Smooth muscle cell (in vitro differentiated cells): ENCODE data around the gene LAMB4. TPM values are rescaled to one million over a fixed set of nuclear protein-coding genes. Genes with fewer than 3 reads are reported as not detected.

Experiments used
- DNase-seq: peaks from one replicate; lab custom pipeline; 2025; ENCODE audit not compliant: unreplicated experiment; lab: John Stamatoyannopoulos, UW
- H2AFZ ChIP-seq: fragments of 200-600 bp; sonication (generic); 2 replicates; pipeline ENCODE4 v1.6.0; 2016; ENCODE audit warnings: antibody characterized with exemption, low read depth, mild to moderate bottlenecking
- H3F3A ChIP-seq: fragments of 200-600 bp; sonication (generic); 2 replicates; pipeline ENCODE4 v1.6.0; 2017; ENCODE audit warnings: antibody characterized with exemption, low read depth
- H3K27ac ChIP-seq: fragments of 200-600 bp; sonication (generic); 2 replicates; pipeline ENCODE4 v1.5.1; 2016; ENCODE audit warnings: low read depth, mild to moderate bottlenecking
- H3K27me3 ChIP-seq: fragments of 200-600 bp; sonication (generic); 2 replicates; pipeline ENCODE4 v1.6.1; 2016; ENCODE audit warnings: low read depth, mild to moderate bottlenecking
- H3K36me3 ChIP-seq: fragments of 200-600 bp; sonication (generic); 2 replicates; pipeline ENCODE4 v1.5.1; 2016; ENCODE audit warnings: low read depth
- H3K4me1 ChIP-seq: fragments of 200-600 bp; sonication (generic); 2 replicates; pipeline ENCODE4 v1.5.1; 2016; ENCODE audit warnings: low read depth
- H3K4me2 ChIP-seq: fragments of 200-600 bp; sonication (generic); 2 replicates; pipeline ENCODE4 v1.6.0; 2016; ENCODE audit warnings: mild to moderate bottlenecking
- H3K4me3 ChIP-seq: fragments of 200-600 bp; sonication (generic); 2 replicates; pipeline ENCODE4 v1.5.1; 2016; ENCODE audit warnings: mild to moderate bottlenecking
- H3K79me2 ChIP-seq: fragments of 200-600 bp; sonication (generic); 2 replicates; pipeline ENCODE4 v1.6.0; 2016; ENCODE audit warnings: low read depth, mild to moderate bottlenecking
- H3K9ac ChIP-seq: fragments of 200-600 bp; sonication (generic); 2 replicates; pipeline ENCODE4 v1.6.0; 2016; ENCODE audit warnings: low read depth
- H3K9me3 ChIP-seq: fragments of 200-600 bp; sonication (generic); replicated peaks from 2 replicates; pipeline ENCODE4 v1.5.1; 2016; ENCODE audit warnings: low read depth
- H4K20me1 ChIP-seq: fragments of 200-600 bp; sonication (generic); 2 replicates; pipeline ENCODE4 v1.6.0; 2016; ENCODE audit warnings: low read depth
- CTCF ChIP-seq: fragments of 200-600 bp; sonication (generic); IDR thresholded peaks from 2 replicates; pipeline ENCODE4 v1.5.1; 2017; ENCODE audit warnings: borderline replicate concordance, mild to moderate bottlenecking, antibody characterized with exemption; ENCODE audit not compliant: insufficient read depth, poor library complexity, severe bottlenecking
- WGBS: methylation state at CpG from one replicate; pipeline ENCODE4 v1.1.7; 2016; ENCODE audit warnings: low lambda C conversion rate; 5-methylcytosine and 5-hydroxymethylcytosine counted together
- polyA plus RNA-seq: library from polyadenylated mRNA; unstranded; fragments of >200 nt; fragmentation: Nextera tagmentation; extraction: Ambion mirVana; gene quantifications from 2 replicates; pipeline ENCODE4 v1.2.1, GENCODE V29; 2016
- total RNA-seq: library from RNA; depleted of rRNA; stranded (reverse); fragments of >200 nt; gene quantifications from 2 replicates; pipeline ENCODE4 v1.2.3, GENCODE V29; 2014

Gene LAMB4
- total and polyA plus RNA-seq, 2 experiments from 2014 or later: 0.06 to 0.67 TPM

- Histone ChIP-seq H3K79me2 (no peaks in the 10 kb centered on the region), H3K27ac (no peak overlapping the region), H4K20me1 (no peaks in the 10 kb centered on the region), H3K9me3 (no peaks in the 10 kb centered on the region), H3K4me2 (no peak overlapping the region), H2AFZ (no peak overlapping the region), H3F3A (no peaks in the 10 kb centered on the region), H3K36me3 (no peaks in the 10 kb centered on the region), H3K9ac (no peak overlapping the region), H3K27me3 (no peaks in the 10 kb centered on the region), H3K4me1 (peaks cover 12% of the 10 kb centered on the region), H3K4me3 (no peak overlapping the region)
- TF ChIP-seq CTCF: no peak
- 97% methylated on average over 3 of the region's 3 CpGs for WGBS
- DNase-seq: no peak
Measured at GRCh38 chr7:108137040-108137439, 6.9 kb upstream of the LAMB4 start.

- Histone ChIP-seq H4K20me1 (no peaks in the 10 kb centered on the region), H3K36me3 (no peaks in the 10 kb centered on the region), H3K4me2 (no peak overlapping the region), H3K4me3 (no peak overlapping the region), H2AFZ (no peak overlapping the region), H3K9ac (no peak overlapping the region), H3K79me2 (no peaks in the 10 kb centered on the region), H3K9me3 (no peaks in the 10 kb centered on the region), H3K27ac (no peak overlapping the region), H3F3A (no peaks in the 10 kb centered on the region), H3K4me1 (peaks cover 13% of the 10 kb centered on the region), H3K27me3 (no peaks in the 10 kb centered on the region)
- no peak for TF ChIP-seq CTCF
- WGBS: 81% methylated on average over 4 of the region's 4 CpGs
- DNase-seq: no peak
Measured at GRCh38 chr7:108136191-108136688, 6.1 kb upstream of the LAMB4 start.

- no peak for TF ChIP-seq CTCF
- H3K4me2 ChIP-seq: no peak overlapping the region
- no peak for DNase-seq
- no peaks in the 10 kb centered on the region for H4K20me1 ChIP-seq
- no peaks in the 10 kb centered on the region for H3F3A ChIP-seq
- 95% methylated on average over 7 of the region's 7 CpGs for WGBS
- H3K79me2 ChIP-seq: no peaks in the 10 kb centered on the region
- H3K9me3 ChIP-seq: no peaks in the 10 kb centered on the region
- no peaks in the 10 kb centered on the region for H3K27me3 ChIP-seq
- H3K27ac ChIP-seq: no peak overlapping the region
- H3K4me3 ChIP-seq: no peak overlapping the region
- H3K4me1 ChIP-seq: peaks cover 13% of the 10 kb centered on the region
- no peak overlapping the region for H2AFZ ChIP-seq
- H3K9ac ChIP-seq: no peak overlapping the region
- no peaks in the 10 kb centered on the region for H3K36me3 ChIP-seq
Measured at GRCh38 chr7:108135446-108136190, 5.5 kb upstream of the LAMB4 start.

- H4K20me1 ChIP-seq: no peaks in the 10 kb centered on the region
- H3K27me3 ChIP-seq: no peaks in the 10 kb centered on the region
- no peak overlapping the region for H2AFZ ChIP-seq
- no peak overlapping the region for H3K9ac ChIP-seq
- TF ChIP-seq CTCF: no peak
- DNase-seq: no peak
- peaks cover 13% of the 10 kb centered on the region for H3K4me1 ChIP-seq
- no peak overlapping the region for H3K27ac ChIP-seq
- H3K4me3 ChIP-seq: no peak overlapping the region
- H3K79me2 ChIP-seq: no peaks in the 10 kb centered on the region
- H3K9me3 ChIP-seq: no peaks in the 10 kb centered on the region
- no peak overlapping the region for H3K4me2 ChIP-seq
- no peaks in the 10 kb centered on the region for H3F3A ChIP-seq
- 77% methylated on average over 1 of the region's 1 CpG for WGBS
- no peaks in the 10 kb centered on the region for H3K36me3 ChIP-seq
Measured at GRCh38 chr7:108134486-108134885, 4.3 kb upstream of the LAMB4 start.
